ENCODE results near the gene CORIN. TPM values are rescaled to one million over a fixed set of nuclear protein-coding genes. Genes with fewer than 3 reads are reported as not detected.

The CORIN gene
- total and polyA plus RNA-seq, 4 donors: 0.02 to 0.23 (median 0.15) TPM

GRCh38 chr4:47643845-47644244, 194.0 kb downstream of the CORIN start:
- no peak overlapping the region for H3K27ac ChIP-seq (ENCODE audit: low read depth in 1 of 2, low read length in 2 of 2)
- WGBS: 84% methylated on average over 6 of the region's 6 CpGs

GRCh38 chr4:47642985-47643760, 194.7 kb downstream of the CORIN start:
- no peaks in the 10 kb centered on the region for H3K9me3 ChIP-seq (ENCODE audit: control insufficient read depth in 4 of 4, low read length in 3 of 4)
- whole genome bisulfite sequencing: 81% methylated on average over 7 of the region's 7 CpGs
- H3K27me3 ChIP-seq (ENCODE audit: control insufficient read depth in 4 of 4, insufficient read depth in 4 of 4, low read length in 3 of 4): no peaks in the 10 kb centered on the region
- H3K9ac ChIP-seq (ENCODE audit: low read depth in 1 of 2, low read length in 2 of 2): no peak overlapping the region
- no peak overlapping the region for H3K4me3 ChIP-seq (ENCODE audit: low read depth in 1 of 3, low read length in 3 of 3)
- no peak for DNase-seq (ENCODE audit: low spot score)
- no peaks in the 10 kb centered on the region for H3K4me1 ChIP-seq (ENCODE audit: control insufficient read depth in 4 of 4, insufficient read depth in 4 of 4, low read length in 3 of 4)
- no peak overlapping the region for H3K27ac ChIP-seq (ENCODE audit: low read depth in 1 of 2, low read length in 2 of 2)
- no peaks in the 10 kb centered on the region for H3K36me3 ChIP-seq (ENCODE audit: control insufficient read depth in 4 of 4, insufficient read depth in 3 of 4, low read depth in 1 of 4, low read length in 3 of 4)
- TF ChIP-seq ATF3 (IDR thresholded peaks at IDR 0.05) (no peak), YY1 (IDR thresholded peaks at IDR 0.05) (no peak), FOXA2 (IDR thresholded peaks at IDR 0.05) (no peak), JUND (IDR thresholded peaks at IDR 0.05) (no peak), ZBTB33 (IDR thresholded peaks at IDR 0.05) (no peak), REST (IDR thresholded peaks at IDR 0.05) (no peak), TAF1 (conservative IDR thresholded peaks at IDR 0.05) (no peak), HNF4A (conservative IDR thresholded peaks at IDR 0.05) (no peak), SP1 (IDR thresholded peaks at IDR 0.05) (no peak), GABPA (IDR thresholded peaks at IDR 0.05 in 1 of 2, conservative IDR thresholded peaks at IDR 0.05 in 1 of 2) (no peak), NR2F2 (IDR thresholded peaks at IDR 0.05) (no peak), FOXA1 (IDR thresholded peaks at IDR 0.05) (no peak)

More at GRCh38 chr4:47643845-47644244, 194.0 kb downstream of the CORIN start:
- H3K27me3 ChIP-seq (ENCODE audit: control insufficient read depth in 4 of 4, insufficient read depth in 4 of 4, low read length in 3 of 4): no peaks in the 10 kb centered on the region
- H3K9ac ChIP-seq (ENCODE audit: low read depth in 1 of 2, low read length in 2 of 2): no peak overlapping the region
- no peaks in the 10 kb centered on the region for H3K36me3 ChIP-seq (ENCODE audit: control insufficient read depth in 4 of 4, insufficient read depth in 3 of 4, low read depth in 1 of 4, low read length in 3 of 4)
- no peak overlapping the region for H3K4me3 ChIP-seq (ENCODE audit: low read depth in 1 of 3, low read length in 3 of 3)
- DNase-seq (ENCODE audit: low spot score): no peak
- no peak for TF ChIP-seq CTCF (IDR thresholded peaks at IDR 0.05; ENCODE audit: low read depth, low read length, missing input control)
- TF ChIP-seq FOXA1 (IDR thresholded peaks at IDR 0.05): no peak
- no peak for TF ChIP-seq ZBTB33 (IDR thresholded peaks at IDR 0.05)
- no peak for TF ChIP-seq RXRA (IDR thresholded peaks at IDR 0.05)
- TF ChIP-seq EGR1 (IDR thresholded peaks at IDR 0.05; ENCODE audit: low read depth in 2 of 2): no peak
- no peaks in the 10 kb centered on the region for H3K4me1 ChIP-seq (ENCODE audit: control insufficient read depth in 4 of 4, insufficient read depth in 4 of 4, low read length in 3 of 4)
- H3K9me3 ChIP-seq (ENCODE audit: control insufficient read depth in 4 of 4, low read length in 3 of 4): no peaks in the 10 kb centered on the region
